Endometrium (tissue), 2 donors: ENCODE measurements around the gene FHIT.
"Not testable (repeated sequence)": the region's sequence is repeated elsewhere in the genome, so short reads cannot be mapped to it uniquely, and the experiment has no call there.

ENCODE experiments used
- FAIRE-seq: peaks from 2 replicates; lab custom pipeline; 2012; peaks lifted over from hg19 to GRCh38; lab: Jason Lieb, UNC
- donor health status: control.
- donor health status: control.

The FHIT gene

DNA sequence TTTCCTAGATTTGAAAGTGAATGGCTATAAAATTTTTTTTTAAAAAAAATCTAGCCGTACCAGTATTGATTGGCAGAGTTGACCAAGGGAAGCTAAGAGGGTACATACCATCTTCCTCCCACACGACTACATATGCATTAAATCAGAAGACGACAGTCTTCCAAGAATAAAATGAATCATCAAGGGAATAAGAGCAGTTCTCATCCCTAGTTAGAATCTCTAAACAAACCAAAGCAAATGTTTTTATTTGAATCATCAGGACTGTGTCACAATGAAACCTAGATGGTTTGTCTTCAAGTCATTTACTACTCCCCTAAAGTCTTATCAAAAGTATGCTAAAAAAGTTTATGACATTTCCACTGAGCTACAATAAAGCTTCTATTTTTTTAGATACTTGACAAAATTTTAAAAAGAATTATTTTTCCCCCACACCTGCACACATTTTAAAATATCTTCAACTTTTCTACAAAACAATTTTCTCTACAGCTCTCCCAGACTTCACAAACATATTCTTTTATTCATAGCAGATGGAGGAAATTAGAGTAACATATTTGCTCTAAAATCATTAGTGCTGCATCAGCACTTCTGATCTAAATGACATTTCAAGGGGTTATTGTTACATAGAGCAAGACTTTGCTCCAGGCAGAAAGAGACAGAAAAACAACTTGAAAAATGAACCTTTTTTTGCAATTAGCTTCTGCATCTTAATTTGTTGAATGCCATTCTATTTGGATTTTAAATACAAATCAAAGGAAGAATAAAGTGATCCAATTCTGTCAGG is 547.1 kb downstream of the FHIT start:
- FAIRE-seq = peak; percentile 72

DNA sequence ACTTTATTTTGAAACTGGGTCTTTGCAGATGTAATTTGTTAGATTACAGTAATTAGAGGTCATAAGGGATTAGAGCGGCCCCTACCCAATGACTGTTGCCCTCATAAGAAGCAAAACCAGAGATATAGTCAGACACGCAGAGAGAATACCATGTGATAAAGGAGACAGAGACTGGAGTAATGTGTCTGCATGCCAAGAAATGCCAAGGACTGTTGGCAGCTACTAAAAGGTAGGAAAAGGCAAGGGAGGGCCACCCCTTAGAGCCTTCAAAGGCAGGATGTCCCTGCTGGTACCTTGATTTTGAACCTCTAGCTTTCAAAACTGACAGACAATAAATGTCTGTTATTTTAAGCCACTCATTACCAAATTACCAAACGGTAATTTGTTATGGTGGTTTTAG is 548.2 kb downstream of the FHIT start:
- no peak for FAIRE-seq

- FAIRE-seq = no peak
Observed at GRCh38 chr3:60698117-60698516, 553.1 kb downstream of the FHIT start.

DNA sequence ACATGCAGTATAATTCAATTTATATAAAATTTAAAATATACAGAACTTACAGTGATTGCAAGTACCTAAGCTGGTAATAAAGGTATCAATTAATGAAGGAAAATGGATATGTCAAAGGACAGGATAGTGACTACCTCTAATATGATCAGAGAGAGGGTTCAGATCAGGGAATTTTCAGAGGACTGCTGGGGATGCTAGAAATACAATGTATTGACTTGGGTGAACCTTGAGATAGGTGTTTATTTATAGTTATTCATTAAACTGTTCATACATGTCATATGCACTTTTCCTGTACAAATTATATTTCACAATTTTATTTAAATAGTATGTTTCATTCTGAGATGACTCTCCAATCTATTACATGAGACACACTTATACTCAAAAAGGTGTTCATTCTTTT is 554.1 kb downstream of the FHIT start:
- no peak for FAIRE-seq

DNA sequence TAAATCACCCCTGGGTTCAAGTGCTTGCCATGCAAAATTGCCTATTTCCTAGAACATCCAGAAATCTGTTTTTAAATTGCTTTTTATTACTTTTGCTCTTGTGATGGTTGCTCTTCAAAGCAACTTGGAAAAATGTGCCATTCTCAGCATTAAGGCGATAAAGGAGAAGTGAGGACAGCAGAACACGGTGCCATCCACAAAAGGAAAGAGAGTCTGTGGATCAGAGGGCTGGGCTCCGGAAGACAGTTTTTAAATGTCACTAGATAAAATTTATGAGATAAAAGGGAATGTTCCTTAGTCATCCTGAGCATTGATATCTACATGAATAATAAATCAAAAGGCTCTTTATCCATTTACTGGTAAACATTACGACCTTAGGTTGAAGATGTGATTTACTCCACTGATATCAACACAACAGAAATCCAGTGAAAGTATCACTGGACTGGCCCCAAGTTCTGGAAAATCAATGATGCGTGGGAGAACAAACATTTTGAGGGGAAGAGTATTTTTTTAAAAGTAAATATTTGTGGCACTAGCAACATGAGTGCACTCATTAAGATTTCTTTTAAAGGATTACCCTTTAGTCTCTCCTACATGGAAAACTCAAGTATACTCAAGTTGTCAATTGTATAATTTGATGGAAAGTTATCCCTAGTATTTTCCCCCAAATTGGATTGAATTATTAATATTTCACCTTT is 554.7 kb downstream of the FHIT start:
- FAIRE-seq = no peak

DNA sequence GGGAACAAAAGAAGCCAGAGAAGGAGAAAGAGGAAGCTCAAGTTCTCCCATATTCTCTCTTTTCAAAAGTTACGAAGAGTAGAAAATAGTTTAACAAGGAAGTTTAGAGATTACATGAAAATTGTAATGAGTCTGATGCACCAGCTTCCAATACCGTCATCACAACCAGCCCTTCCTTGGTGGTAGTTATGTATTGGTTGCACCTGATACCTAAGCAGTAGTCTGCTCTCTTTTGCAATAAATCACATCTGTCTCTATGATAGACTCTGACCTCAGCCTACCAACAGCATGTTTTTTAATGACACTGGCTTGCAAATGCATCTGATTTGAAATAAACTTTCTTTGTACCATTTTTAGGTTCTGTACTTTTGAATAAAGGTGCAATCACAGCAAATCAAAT is 575.8 kb downstream of the FHIT start:
- FAIRE-seq = no peak

DNA sequence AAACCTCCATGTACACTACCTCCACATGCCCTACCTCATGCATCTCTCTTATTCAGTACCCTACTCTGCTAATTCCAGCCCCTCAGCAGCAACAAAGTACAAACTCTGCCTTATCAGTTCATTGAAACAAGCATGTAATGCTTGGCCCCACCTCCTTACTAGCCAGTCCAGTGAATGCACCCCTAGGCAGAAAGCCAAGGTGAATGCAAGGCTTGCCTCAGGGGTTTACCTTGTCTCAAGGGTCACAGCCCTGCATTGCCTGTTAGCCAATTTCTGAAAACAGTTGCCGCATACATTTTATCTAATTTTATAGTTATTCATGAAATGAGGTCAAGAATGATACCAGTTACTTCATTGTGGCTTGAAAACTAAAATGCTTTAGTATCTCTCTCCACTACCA is 576.4 kb downstream of the FHIT start:
- no peak for FAIRE-seq

DNA sequence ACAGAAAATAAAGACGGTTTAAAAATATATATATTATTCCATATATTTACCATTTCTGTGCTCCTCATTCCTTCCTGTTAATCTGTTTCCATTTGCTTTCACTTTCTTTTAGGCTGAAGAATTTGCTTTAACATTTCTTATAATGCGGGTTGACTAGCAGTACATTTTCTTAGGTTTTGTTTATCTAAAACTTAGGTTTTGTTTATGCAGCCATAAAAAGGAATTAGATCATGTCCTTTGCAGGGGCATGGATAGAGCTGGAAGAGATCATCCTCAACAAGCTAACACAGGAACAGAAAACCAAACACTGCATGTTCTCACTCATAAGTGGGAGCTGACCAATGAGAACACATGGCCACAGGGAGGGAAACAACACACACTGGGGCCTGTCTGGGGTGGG is 578.1 kb downstream of the FHIT start:
- no peak for FAIRE-seq

DNA sequence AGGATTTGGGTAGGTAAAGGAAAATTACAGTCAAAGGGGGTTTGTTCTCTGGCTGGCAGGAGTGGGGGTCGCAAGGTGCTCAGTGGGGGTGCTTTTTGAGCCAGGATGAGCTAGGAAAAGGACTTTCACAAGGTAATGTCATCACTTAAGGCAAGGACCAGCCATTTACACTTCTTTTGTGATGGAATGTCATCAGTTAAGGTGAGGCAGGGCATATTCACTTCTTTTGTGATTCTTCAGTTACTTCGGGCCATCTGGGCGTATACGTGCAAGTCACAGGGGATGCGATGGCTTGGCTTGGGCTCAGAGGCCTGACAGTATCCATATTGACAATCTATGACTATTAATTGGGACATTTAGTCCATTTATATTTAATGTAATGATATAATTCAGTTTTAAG is 578.9 kb downstream of the FHIT start:
- not testable (repeated sequence) for FAIRE-seq

- no peak for FAIRE-seq
Observed at GRCh38 chr3:60669636-60670035, 581.6 kb downstream of the FHIT start.

DNA sequence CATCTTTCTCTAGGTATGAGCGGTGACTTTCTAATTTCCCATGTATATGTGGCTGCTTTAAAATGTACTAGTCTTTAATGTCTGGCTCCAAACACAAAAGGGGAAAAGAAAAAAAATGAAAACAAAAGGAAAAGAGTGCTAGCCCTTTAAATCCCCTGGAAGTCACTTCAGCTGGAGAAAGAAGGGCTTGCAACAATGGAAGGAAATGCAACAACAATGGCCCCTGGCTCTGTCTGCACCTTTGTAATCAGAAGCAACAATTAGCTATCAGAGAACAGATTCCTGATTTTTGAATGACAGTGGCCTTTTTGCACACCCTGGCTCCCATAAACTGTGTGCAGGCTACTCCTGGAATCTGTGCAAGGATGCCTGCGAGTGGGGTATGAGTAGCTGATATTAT is 591.2 kb downstream of the FHIT start:
- no peak for FAIRE-seq

DNA sequence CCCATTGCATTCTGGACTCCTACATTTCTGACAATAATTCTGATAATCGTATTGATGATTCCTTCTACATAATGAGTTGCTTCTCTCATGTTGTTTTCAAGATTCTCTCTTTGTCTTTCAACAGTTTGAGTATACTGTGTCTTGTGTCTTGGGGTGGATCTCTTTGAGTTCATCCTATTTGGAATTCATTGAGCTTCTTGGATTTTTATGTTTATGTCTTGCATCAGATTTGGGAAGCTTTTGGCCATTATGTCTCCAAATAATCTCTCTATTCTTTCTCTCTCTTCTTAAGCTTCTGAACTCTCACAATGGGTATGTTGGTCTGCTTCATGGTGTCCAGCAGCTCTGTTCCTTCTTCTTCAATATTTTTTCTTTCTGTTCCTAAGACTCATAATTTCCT is 592.2 kb downstream of the FHIT start:
- no peak for FAIRE-seq

DNA sequence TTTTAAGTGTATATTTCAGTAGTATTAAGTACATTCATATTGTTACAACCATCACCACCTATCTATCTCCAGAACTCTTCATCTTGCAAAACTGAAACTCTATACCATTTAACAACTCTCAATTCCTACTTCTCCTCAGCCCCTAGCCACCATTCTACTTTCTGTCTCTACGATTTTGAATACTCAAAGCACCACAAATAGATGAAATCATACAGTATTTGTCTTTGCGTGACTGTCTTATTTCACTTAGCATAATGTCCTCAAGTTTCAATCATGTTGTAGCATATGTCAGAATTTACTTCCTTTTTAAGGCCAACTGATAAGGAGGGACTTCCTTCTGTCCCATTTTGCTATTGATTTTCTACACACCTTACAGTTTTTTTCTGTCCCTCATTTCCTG is 593.3 kb downstream of the FHIT start:
- no peak for FAIRE-seq

GRCh38 chr3:60652829-60653228 is 598.4 kb downstream of the FHIT start:
- peak; percentile 46 for FAIRE-seq

DNA sequence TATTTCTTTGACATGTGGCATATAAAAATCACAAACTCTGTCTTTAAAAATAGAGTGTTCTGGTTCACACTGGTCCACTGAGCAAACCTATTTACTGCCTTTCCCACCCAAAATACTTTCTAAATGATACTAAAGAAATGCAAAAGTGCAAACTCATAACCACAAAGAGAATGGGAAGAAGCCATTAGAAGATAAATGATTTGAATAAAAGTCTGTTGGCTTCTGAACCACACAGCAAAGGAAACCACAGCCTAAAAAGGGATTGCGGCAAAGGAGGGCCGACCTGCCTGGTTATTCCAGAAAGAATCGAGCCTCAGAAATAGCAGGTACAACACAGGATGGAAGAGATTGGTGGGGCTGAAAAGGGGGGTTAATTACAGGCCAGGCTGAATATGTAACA is 599.5 kb downstream of the FHIT start:
- no peak for FAIRE-seq

DNA sequence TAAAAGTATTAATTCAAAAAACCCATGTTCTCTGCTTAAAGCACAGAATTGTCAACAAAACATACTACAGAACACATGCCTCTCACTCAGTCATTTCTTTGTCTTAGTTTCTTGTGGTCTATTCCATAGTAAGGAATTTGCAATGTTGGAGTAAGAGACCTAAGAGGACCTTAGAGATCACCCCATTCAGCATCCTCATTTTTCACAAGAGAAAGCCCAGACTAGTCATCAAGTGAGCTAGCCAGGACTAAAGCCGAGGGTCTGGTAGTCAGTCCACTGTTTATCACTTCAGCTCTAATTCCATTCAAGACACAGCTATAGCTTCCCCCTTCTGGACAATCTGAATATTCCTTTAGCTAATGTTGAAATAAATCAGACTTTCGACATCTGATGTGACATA is 601.1 kb downstream of the FHIT start:
- no peak for FAIRE-seq

DNA sequence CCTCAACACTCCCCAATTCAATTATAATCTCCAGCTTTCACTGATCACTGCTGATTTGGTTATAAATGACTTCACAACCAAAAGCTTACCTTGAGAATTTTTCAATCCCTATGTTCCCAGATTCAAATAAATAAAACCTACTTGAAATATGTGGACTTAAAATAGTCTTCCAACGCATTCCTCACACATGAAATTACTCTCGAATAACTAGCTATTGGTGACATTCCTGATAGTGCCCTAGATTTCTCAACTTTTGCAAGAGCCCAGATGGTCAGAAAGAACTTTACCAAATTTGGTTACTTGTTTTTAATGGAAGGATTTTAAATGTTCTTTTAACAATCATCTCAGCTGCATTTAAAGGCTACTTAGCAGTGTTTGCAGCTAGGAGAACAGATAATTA is 605.5 kb downstream of the FHIT start:
- FAIRE-seq = no peak

GRCh38 chr3:60643831-60644230 is 607.4 kb downstream of the FHIT start:
- FAIRE-seq = no peak

GRCh38 chr3:60641354-60641753 is 609.9 kb downstream of the FHIT start:
- no peak for FAIRE-seq

- no peak for FAIRE-seq
Observed at GRCh38 chr3:60636846-60637245, 614.4 kb downstream of the FHIT start.

GRCh38 chr3:60633644-60634043 is 617.6 kb downstream of the FHIT start:
- no peak for FAIRE-seq

DNA sequence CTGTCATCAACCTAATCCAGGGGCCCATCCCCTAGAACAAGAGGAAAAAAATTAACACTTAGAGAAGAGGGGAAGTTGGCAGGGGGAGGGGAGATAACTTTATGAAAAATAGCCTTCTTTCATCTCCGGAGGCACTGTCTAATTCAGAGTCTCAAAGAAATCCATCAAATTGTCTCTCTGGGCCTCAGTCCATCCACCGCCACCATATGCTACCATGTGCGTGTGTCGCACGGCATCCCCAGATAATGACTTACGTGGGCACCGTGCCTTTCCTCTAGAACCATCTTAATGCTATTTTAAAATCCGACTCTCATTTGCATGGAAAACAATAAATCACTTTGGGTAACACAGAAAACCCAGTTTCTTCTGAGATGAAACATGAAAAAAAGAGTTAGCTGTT is 619.7 kb downstream of the FHIT start:
- no peak for FAIRE-seq

DNA sequence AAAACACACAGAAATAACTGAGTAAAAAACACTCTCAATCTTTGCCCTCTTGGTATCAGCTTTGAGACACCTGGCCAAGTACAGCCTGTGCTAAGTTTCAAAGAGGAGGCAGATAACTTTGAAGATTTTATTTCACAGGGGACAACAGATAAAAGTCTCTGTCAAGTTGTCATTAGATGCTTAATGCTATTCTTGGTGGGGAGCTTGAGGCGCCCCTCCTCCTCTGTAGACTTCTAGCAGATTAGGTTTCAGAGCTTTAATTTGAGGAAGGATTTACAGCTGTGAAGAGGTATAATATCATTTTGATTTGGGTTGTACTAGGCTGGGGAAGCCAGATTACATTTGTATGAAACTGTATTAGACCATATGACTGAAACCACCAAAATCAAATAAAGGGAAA is 620.3 kb downstream of the FHIT start:
- FAIRE-seq = no peak

DNA sequence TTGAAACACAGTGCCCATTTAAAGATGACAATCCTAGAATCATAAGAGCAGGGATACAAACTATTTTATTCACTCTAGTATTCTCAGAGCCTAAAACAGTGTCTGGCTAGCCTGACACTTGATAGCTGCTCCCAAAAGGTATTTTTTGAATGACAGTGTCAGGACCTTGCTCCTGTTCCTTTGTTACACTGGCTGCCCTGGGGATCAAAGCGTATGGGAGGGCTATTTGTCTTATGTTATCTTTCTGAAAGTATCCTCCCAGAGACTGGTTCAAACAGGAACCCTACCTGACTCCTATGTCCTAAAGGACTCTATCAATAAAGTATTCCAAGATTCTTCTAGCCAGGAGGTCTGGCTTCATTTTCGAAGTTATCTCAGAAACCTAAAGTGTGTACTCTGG is 621.4 kb downstream of the FHIT start:
- no peak for FAIRE-seq
